GM12801 (cell line): ENCODE measurements around the gene XNDC1N.

Experiments
- CTCF ChIP-seq: IDR thresholded peaks from one replicate; pipeline ENCODE4 v1.5.1; 2011; ENCODE audit warnings: control low read depth; ENCODE audit not compliant: insufficient read length; ENCODE audit errors: extremely low read depth

The XNDC1N gene

GRCh38 chr11:71940561-71941219 is 12.3 kb upstream of the XNDC1N start:
- no peak for TF ChIP-seq CTCF

- TF ChIP-seq CTCF, result no peak
Observed at GRCh38 chr11:71937826-71938225, 9.4 kb upstream of the XNDC1N start.

- TF ChIP-seq CTCF, result no peak
Observed at GRCh38 chr11:71936825-71937224, 8.4 kb upstream of the XNDC1N start.

GRCh38 chr11:71935338-71935925 is 7.0 kb upstream of the XNDC1N start:
- TF ChIP-seq CTCF, result no peak

- TF ChIP-seq CTCF, result no peak
Observed at GRCh38 chr11:71934213-71934612, 5.8 kb upstream of the XNDC1N start.

- no peak for TF ChIP-seq CTCF
Observed at GRCh38 chr11:71933141-71933933, 4.9 kb upstream of the XNDC1N start.

- TF ChIP-seq CTCF, result no peak
Observed at GRCh38 chr11:71931245-71931602, 2.8 kb upstream of the XNDC1N start.
